ENCODE measurements around the gene RRAGC.

The RRAGC gene

DNA sequence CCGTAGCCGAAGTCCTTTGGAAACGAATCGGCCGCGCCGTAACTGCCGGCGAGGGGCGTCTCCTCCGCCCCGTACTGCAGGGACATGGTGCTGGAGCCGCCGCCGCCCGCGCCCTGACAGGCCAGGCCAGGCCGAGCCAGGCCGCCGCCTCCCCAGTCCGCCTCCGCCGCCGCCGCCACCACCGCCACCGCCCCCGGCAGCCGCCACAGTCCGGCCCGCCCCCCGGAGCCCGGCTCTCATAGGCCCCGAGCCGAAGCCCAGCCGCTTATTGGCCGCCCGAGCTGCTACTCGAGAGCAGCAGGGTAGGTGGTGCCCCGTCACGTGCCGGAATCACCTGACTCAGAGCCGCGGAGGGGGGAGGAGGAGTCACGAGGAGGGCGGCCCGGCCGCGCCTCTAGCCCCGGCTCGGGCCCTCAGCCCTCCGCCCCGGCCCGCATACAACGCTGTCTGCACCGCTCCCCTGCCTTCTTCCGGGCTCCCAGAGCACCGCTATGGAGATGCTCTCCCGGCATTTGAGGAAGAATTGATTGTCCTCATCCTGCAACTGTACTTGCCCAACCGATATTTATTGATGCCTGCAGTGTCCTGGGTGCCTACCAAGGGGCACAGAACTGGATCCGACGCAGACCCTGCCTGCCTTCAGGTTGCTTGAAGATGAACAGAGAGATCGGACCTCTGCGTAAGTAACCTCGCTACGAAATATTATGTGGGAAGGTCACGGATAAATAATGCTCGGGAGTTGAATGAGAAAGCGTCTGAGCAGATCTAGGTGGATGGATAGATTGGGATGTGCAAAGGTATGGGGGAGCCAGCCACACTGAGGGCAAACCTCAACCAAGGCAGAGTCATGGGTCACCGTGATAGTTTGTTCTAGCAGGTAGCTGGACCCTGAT, at the start of gene RRAGC:
Gene RRAGC, minus strand, starts transcription at position 212 of the 893 bp plus-strand sequence. Its CDS starts 126 bp downstream, at position 86.
- Histone ChIP-seq H3K27ac (ENCODE audit: low read length) (no peak within 1 kb of the TSS), H3K4me1 (ENCODE audit: control insufficient read depth, insufficient read depth, low read length) (no peaks in the 10 kb centered on the region), H3K36me3 (ENCODE audit: control insufficient read depth, insufficient read depth, low read length) (peaks cover 6% of the 10 kb centered on the region; the same call in 1 of the 2 replicates), H3K9me3 (ENCODE audit: control insufficient read depth, insufficient read depth, low read length) (no peaks in the 10 kb centered on the region), H3K27me3 (ENCODE audit: control insufficient read depth, insufficient read depth, low read length) (no peaks in the 10 kb centered on the region), H3K4me3 (ENCODE audit: low read length) (peak within 1 kb of the TSS; percentile 77)
- no CpG with 5 or more reads among the region's 70 CpGs for WGBS (ENCODE audit: insufficient coverage, insufficient read length)
- peak; percentile 88 for DNase-seq (ENCODE audit: low read depth, low spot score)

DNA sequence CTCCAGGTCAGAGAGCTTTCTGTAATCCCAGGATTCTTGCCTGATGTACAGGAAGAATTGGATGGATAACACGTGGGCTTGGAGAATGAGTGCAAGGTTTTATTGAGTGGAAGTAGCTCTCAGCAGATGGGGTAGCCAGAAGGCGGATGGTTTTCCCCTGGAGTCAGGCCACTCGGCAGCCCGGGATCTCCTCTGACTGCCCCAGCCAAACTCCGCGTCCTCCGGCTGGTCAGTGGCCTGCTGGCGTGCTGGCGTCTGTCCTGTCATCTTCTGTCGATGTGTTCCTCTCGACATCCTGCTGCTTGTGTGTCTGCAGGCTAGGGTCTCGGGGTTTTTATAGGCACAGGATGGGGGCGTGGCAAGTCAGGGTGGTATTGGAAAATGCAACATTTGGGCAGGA, 49.2 kb upstream of the RRAGC start:
- H3K27ac ChIP-seq (ENCODE audit: low read length), result no peak overlapping the region
- no peaks in the 10 kb centered on the region for H3K9me3 ChIP-seq (ENCODE audit: control insufficient read depth, insufficient read depth, low read length)
- no peaks in the 10 kb centered on the region for H3K4me1 ChIP-seq (ENCODE audit: control insufficient read depth, insufficient read depth, low read length)
- H3K4me3 ChIP-seq (ENCODE audit: low read length), result no peak overlapping the region
- H3K36me3 ChIP-seq (ENCODE audit: control insufficient read depth, insufficient read depth, low read length), result no peaks in the 10 kb centered on the region
- no peak for DNase-seq (ENCODE audit: low read depth, low spot score)
- no CpG with 5 or more reads among the region's 13 CpGs for WGBS (ENCODE audit: insufficient coverage, insufficient read length)
- no peaks in the 10 kb centered on the region; the same call in 1 of the 2 replicates for H3K27me3 ChIP-seq (ENCODE audit: control insufficient read depth, insufficient read depth, low read length)

DNA sequence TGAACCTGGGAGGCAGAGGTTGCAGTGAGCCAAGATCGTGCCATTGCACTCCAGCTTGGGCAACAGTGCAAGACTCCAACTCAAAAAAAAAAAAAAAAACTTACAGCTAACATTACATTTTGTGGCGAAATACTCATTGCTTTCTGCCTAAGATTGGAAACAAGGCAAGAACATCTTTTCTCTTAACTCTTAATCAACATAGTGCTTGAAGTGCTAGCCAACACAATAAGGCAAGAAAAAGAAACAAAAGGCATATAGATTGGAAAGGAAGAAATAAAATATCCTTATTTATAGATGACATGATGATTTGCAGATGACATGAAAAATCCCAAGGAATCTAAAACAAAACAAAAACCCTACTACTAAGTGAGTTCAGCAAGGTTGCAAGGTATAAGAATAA, 46.4 kb upstream of the RRAGC start:
- H3K4me1 ChIP-seq (ENCODE audit: control insufficient read depth, insufficient read depth, low read length), result no peaks in the 10 kb centered on the region
- H3K27ac ChIP-seq (ENCODE audit: low read length), result no peak overlapping the region
- H3K27me3 ChIP-seq (ENCODE audit: control insufficient read depth, insufficient read depth, low read length), result no peaks in the 10 kb centered on the region; the same call in 1 of the 2 replicates
- H3K4me3 ChIP-seq (ENCODE audit: low read length), result no peak overlapping the region
- DNase-seq (ENCODE audit: low read depth, low spot score), result no peak
- WGBS (ENCODE audit: insufficient coverage, insufficient read length), result no CpG with 5 or more reads among the region's 2 CpGs
- H3K36me3 ChIP-seq (ENCODE audit: control insufficient read depth, insufficient read depth, low read length), result no peaks in the 10 kb centered on the region
- H3K9me3 ChIP-seq (ENCODE audit: control insufficient read depth, insufficient read depth, low read length), result no peaks in the 10 kb centered on the region

- no peaks in the 10 kb centered on the region for H3K4me1 ChIP-seq (ENCODE audit: control insufficient read depth, insufficient read depth, low read length)
- WGBS (ENCODE audit: insufficient coverage, insufficient read length), result no CpG with 5 or more reads among the region's 4 CpGs
- H3K27ac ChIP-seq (ENCODE audit: low read length), result no peak overlapping the region
- no peak overlapping the region for H3K4me3 ChIP-seq (ENCODE audit: low read length)
- H3K27me3 ChIP-seq (ENCODE audit: control insufficient read depth, insufficient read depth, low read length), result no peaks in the 10 kb centered on the region
- H3K9me3 ChIP-seq (ENCODE audit: control insufficient read depth, insufficient read depth, low read length), result no peaks in the 10 kb centered on the region
- DNase-seq (ENCODE audit: low read depth, low spot score), result no peak
- H3K36me3 ChIP-seq (ENCODE audit: control insufficient read depth, insufficient read depth, low read length), result no peaks in the 10 kb centered on the region
These were observed 40.0 kb upstream of the RRAGC start for GRCh38 chr1:38899560-38899959.

DNA sequence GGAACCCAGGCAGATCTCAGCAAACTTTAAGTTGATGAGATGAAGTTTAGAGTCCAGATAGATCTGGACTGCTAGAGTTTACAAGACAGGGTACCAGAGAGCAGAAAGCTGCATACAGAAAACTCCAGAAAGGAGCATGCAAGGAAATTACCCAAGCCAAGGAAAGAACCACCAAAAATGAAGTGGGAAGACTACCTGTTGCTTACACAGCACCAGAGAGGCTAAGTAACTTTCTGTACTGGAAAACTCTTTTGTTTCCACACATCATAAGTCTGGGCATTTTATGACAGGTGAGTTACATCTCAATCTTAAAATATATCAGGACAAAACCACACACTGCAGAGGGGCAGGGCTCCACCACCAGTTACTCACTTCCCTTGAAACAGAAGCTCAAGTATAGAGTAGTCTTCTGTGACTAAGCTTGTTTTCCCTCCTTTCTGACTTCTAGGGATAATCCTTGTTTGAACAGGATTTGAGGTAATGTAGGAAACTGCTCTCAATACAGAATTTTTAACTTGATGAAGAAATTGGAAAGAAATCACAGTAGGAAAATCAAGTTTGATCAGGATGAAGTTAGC, 39.2 kb upstream of the RRAGC start:
- H3K4me3 ChIP-seq (ENCODE audit: low read length), result no peak overlapping the region
- H3K27me3 ChIP-seq (ENCODE audit: control insufficient read depth, insufficient read depth, low read length), result no peaks in the 10 kb centered on the region
- H3K9me3 ChIP-seq (ENCODE audit: control insufficient read depth, insufficient read depth, low read length), result no peaks in the 10 kb centered on the region
- no peaks in the 10 kb centered on the region for H3K36me3 ChIP-seq (ENCODE audit: control insufficient read depth, insufficient read depth, low read length)
- no peak overlapping the region for H3K27ac ChIP-seq (ENCODE audit: low read length)
- no peak for DNase-seq (ENCODE audit: low read depth, low spot score)
- no peaks in the 10 kb centered on the region for H3K4me1 ChIP-seq (ENCODE audit: control insufficient read depth, insufficient read depth, low read length)

DNA sequence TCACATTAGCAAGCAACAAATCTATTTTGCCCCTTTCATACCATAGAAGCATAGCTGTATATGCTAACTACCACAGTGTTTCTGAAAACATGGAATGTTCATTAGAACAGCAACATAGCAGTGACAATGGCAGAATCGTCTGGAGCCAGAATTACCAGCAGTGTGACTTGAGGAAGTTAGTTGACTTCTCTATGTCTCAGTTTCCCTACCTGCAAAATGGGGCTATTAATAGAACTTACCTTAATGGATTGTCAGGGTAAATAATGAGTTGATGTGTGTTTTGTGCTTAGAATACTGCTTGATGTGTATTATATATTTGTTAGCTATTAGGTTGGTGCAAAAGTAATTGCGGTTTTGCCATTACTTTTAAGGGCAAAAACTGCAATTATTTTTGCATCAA, 36.6 kb upstream of the RRAGC start:
- Histone ChIP-seq H3K36me3 (ENCODE audit: control insufficient read depth, insufficient read depth, low read length) (no peaks in the 10 kb centered on the region), H3K9me3 (ENCODE audit: control insufficient read depth, insufficient read depth, low read length) (no peaks in the 10 kb centered on the region), H3K27ac (ENCODE audit: low read length) (no peak overlapping the region), H3K4me3 (ENCODE audit: low read length) (no peak overlapping the region), H3K4me1 (ENCODE audit: control insufficient read depth, insufficient read depth, low read length) (peaks cover 2% of the 10 kb centered on the region; the same call in 1 of the 2 replicates), H3K27me3 (ENCODE audit: control insufficient read depth, insufficient read depth, low read length) (no peaks in the 10 kb centered on the region)
- DNase-seq (ENCODE audit: low read depth, low spot score), result no peak
- no CpG with 5 or more reads among the region's 2 CpGs for WGBS (ENCODE audit: insufficient coverage, insufficient read length)

DNA sequence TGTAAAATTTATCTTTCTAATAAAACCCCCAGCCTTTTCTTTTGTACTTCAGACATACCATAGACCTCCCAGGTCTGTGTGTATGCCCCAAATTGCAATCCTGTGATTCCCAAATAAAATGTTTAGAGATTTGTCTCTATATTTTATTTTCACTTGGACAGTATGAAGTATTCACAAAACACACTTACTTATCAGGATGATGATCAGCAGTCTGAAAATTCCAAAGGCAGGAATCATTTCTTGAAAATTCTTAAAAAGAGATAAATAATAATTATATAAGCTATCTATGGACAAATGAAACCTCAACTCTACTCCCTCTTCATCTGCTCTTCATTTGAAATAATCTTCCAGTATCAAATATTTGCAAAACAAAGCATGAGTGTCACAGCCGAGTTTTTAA, 33.4 kb upstream of the RRAGC start:
- Histone ChIP-seq H3K4me3 (ENCODE audit: low read length) (no peak overlapping the region), H3K27ac (ENCODE audit: low read length) (no peak overlapping the region), H3K27me3 (ENCODE audit: control insufficient read depth, insufficient read depth, low read length) (no peaks in the 10 kb centered on the region), H3K36me3 (ENCODE audit: control insufficient read depth, insufficient read depth, low read length) (no peaks in the 10 kb centered on the region), H3K4me1 (ENCODE audit: control insufficient read depth, insufficient read depth, low read length) (peaks cover 2% of the 10 kb centered on the region; the same call in 1 of the 2 replicates), H3K9me3 (ENCODE audit: control insufficient read depth, insufficient read depth, low read length) (no peaks in the 10 kb centered on the region)
- WGBS (ENCODE audit: insufficient coverage, insufficient read length), result no CpG with 5 or more reads among the region's 1 CpG
- DNase-seq (ENCODE audit: low read depth, low spot score), result no peak

DNA sequence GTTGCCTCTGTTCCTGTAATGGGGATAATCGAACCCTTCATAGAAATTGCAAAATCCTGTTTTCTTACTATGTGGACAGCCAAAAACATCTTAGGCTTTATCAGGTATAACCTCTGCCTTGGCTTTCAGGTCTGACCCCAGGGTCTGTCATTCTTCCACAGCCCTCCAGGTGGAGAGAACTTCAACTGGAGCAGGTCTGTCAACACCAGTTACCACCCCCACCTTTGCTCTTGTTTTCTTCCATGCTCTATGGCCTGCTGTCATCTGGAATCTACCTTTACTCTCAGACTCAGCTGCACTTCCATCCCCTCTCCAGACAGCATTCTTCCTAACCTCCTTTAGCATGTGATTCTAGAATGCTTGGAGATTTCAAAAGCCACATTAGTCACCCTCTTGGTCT, 32.2 kb upstream of the RRAGC start:
- Histone ChIP-seq H3K9me3 (ENCODE audit: control insufficient read depth, insufficient read depth, low read length) (no peaks in the 10 kb centered on the region), H3K4me1 (ENCODE audit: control insufficient read depth, insufficient read depth, low read length) (peaks cover 2% of the 10 kb centered on the region; the same call in 1 of the 2 replicates), H3K36me3 (ENCODE audit: control insufficient read depth, insufficient read depth, low read length) (no peaks in the 10 kb centered on the region), H3K27me3 (ENCODE audit: control insufficient read depth, insufficient read depth, low read length) (no peaks in the 10 kb centered on the region), H3K4me3 (ENCODE audit: low read length) (no peak overlapping the region), H3K27ac (ENCODE audit: low read length) (no peak overlapping the region)
- WGBS (ENCODE audit: insufficient coverage, insufficient read length), result no CpG with 5 or more reads among the region's 1 CpG
- peak; percentile 27 for DNase-seq (ENCODE audit: low read depth, low spot score)

- no peak overlapping the region for H3K27ac ChIP-seq (ENCODE audit: low read length)
These were observed 30.0 kb upstream of the RRAGC start for GRCh38 chr1:38889589-38889988.

DNA sequence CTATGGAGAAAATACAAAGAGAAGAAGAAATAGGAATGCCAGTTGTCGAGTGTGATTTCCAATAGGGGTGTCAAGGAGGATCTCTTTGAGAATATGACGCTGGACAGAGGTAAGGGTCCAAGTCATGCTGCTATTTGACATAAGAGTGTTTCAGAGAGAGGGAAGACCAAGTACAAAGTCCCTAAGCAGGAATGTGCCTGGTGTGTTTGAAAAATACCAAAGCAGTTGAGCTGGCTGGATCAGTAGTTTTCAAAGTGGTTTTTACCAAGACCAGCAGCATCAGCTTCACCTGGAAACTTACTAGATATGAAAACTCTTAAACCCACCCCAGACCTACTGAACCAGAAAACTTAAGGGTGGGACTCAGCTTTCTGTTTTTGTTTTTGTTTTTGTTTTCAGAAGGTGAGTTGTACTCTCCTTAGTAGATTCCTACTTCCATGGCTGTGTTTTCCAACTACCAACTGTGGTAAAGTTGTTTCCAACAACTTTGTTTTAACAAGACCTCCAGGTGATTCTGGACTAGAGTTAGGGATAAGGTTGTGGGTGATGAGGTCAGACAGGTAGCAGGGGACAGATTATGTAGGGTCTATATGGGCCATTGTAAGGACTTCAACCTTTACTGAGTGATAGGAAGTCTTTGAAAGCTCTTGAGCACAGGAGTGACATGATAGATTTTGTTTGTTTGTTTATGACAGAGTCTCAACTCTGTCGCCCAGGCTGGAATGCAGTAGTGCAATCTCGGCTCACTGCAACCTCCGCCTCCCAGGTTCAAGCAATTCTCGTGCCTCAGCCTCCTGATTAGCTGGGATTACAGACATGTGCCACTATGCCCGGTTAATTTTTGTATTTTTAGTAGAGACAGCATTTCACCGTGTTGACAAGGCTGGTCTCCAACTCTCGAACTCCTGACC, 29.1 kb upstream of the RRAGC start:
- no peak overlapping the region for H3K4me3 ChIP-seq (ENCODE audit: low read length)
- WGBS (ENCODE audit: insufficient coverage, insufficient read length), result no CpG with 5 or more reads among the region's 9 CpGs
- no peaks in the 10 kb centered on the region for H3K27me3 ChIP-seq (ENCODE audit: control insufficient read depth, insufficient read depth, low read length)
- H3K4me1 ChIP-seq (ENCODE audit: control insufficient read depth, insufficient read depth, low read length), result peaks cover 2% of the 10 kb centered on the region; the same call in 1 of the 2 replicates
- no peak for DNase-seq (ENCODE audit: low read depth, low spot score)
- no peak overlapping the region for H3K27ac ChIP-seq (ENCODE audit: low read length)
- no peaks in the 10 kb centered on the region for H3K36me3 ChIP-seq (ENCODE audit: control insufficient read depth, insufficient read depth, low read length)
- no peaks in the 10 kb centered on the region for H3K9me3 ChIP-seq (ENCODE audit: control insufficient read depth, insufficient read depth, low read length)

More at GRCh38 chr1:38889589-38889988, 30.0 kb upstream of the RRAGC start:
- WGBS (ENCODE audit: insufficient coverage, insufficient read length), result no CpG with 5 or more reads among the region's 5 CpGs
- no peak for DNase-seq (ENCODE audit: low read depth, low spot score)
- Histone ChIP-seq H3K4me3 (ENCODE audit: low read length) (no peak overlapping the region), H3K36me3 (ENCODE audit: control insufficient read depth, insufficient read depth, low read length) (no peaks in the 10 kb centered on the region), H3K9me3 (ENCODE audit: control insufficient read depth, insufficient read depth, low read length) (no peaks in the 10 kb centered on the region), H3K27me3 (ENCODE audit: control insufficient read depth, insufficient read depth, low read length) (no peaks in the 10 kb centered on the region), H3K4me1 (ENCODE audit: control insufficient read depth, insufficient read depth, low read length) (peaks cover 2% of the 10 kb centered on the region; the same call in 1 of the 2 replicates)
